ENCODE results near the gene ANKMY2.

DNA sequence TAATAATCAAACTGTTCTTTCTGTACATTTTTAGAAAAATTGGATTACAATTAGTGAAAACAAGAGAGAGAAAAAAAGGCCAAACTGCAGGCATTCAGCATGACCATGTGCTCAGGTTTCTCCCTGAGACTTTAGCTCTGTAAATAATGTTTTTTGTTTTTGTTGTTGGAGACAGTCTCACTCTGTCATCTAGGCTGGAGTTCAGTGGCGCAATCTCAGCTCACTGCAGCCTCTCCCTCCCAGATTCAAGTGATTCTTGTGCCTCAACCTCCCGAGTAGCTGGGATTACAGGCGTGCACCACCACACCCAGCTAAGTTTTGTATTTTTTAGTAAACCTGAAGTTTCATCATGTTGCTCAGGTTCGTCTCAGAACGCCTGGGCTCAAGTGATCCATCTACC, 23.4 kb upstream of the ANKMY2 start:
- TF ChIP-seq, protein P1, sequence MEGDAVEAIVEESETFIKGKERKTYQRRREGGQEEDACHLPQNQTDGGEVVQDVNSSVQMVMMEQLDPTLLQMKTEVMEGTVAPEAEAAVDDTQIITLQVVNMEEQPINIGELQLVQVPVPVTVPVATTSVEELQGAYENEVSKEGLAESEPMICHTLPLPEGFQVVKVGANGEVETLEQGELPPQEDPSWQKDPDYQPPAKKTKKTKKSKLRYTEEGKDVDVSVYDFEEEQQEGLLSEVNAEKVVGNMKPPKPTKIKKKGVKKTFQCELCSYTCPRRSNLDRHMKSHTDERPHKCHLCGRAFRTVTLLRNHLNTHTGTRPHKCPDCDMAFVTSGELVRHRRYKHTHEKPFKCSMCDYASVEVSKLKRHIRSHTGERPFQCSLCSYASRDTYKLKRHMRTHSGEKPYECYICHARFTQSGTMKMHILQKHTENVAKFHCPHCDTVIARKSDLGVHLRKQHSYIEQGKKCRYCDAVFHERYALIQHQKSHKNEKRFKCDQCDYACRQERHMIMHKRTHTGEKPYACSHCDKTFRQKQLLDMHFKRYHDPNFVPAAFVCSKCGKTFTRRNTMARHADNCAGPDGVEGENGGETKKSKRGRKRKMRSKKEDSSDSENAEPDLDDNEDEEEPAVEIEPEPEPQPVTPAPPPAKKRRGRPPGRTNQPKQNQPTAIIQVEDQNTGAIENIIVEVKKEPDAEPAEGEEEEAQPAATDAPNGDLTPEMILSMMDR (IDR thresholded peaks at IDR 0.05): no peak
- no peak for TF ChIP-seq POLR2A (IDR thresholded peaks at IDR 0.05)
